GM19193 (cell line): ENCODE measurements around the gene PARP14.
A peak's percentile ranks its signal among the peaks of the same experiment; 100 is the strongest.

Source experiments
- POLR2A ChIP-seq: IDR thresholded peaks from 4 replicates; pipeline ENCODE4 v1.6.1; 2011; ENCODE audit not compliant: insufficient read depth, insufficient read length; ENCODE audit errors: extremely low read depth

PARP14 gene, protein sequence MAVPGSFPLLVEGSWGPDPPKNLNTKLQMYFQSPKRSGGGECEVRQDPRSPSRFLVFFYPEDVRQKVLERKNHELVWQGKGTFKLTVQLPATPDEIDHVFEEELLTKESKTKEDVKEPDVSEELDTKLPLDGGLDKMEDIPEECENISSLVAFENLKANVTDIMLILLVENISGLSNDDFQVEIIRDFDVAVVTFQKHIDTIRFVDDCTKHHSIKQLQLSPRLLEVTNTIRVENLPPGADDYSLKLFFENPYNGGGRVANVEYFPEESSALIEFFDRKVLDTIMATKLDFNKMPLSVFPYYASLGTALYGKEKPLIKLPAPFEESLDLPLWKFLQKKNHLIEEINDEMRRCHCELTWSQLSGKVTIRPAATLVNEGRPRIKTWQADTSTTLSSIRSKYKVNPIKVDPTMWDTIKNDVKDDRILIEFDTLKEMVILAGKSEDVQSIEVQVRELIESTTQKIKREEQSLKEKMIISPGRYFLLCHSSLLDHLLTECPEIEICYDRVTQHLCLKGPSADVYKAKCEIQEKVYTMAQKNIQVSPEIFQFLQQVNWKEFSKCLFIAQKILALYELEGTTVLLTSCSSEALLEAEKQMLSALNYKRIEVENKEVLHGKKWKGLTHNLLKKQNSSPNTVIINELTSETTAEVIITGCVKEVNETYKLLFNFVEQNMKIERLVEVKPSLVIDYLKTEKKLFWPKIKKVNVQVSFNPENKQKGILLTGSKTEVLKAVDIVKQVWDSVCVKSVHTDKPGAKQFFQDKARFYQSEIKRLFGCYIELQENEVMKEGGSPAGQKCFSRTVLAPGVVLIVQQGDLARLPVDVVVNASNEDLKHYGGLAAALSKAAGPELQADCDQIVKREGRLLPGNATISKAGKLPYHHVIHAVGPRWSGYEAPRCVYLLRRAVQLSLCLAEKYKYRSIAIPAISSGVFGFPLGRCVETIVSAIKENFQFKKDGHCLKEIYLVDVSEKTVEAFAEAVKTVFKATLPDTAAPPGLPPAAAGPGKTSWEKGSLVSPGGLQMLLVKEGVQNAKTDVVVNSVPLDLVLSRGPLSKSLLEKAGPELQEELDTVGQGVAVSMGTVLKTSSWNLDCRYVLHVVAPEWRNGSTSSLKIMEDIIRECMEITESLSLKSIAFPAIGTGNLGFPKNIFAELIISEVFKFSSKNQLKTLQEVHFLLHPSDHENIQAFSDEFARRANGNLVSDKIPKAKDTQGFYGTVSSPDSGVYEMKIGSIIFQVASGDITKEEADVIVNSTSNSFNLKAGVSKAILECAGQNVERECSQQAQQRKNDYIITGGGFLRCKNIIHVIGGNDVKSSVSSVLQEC (N-terminal part only)

DNA sequence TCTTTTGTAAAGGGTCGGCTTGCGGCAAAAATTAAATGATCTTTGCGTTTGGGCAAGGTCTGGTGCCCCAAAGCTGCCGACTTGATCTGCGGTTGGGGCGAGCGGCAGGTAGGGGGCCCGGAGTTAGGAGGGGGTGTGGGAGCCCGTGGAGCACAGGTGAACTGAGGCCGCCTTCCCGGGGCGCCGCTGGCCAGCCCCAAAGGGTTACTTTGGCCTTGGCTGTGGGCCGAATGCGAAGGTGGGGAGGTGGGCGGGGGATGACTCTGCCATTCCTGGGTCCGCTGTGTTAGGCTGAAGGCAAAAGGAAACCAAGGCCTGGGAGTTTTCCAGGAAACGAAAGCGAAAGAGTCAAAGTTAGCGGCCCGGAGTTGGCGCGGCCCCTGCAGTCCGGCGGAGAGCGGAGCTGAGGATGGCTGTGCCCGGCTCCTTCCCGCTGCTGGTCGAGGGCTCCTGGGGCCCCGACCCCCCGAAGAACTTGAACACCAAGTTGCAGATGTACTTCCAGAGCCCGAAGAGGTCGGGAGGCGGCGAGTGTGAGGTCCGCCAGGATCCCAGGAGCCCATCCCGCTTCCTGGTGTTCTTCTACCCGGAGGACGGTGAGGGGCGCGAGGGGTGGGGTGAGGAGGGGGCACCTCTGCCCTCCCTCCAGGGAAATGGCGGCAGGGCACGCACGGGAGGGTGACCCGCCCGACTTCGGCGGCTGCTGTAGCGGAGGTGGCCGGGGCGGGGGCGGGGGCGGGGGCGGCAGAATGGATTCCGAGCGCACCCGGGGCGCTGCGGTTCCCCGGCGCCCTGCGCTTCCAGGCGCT is at the start of gene PARP14:
PARP14 (plus strand) TSS at position 365 of the 809 bp plus-strand sequence; CDS start at position 410, 45 bp downstream.
- peak; percentile 91 for TF ChIP-seq POLR2A

DNA sequence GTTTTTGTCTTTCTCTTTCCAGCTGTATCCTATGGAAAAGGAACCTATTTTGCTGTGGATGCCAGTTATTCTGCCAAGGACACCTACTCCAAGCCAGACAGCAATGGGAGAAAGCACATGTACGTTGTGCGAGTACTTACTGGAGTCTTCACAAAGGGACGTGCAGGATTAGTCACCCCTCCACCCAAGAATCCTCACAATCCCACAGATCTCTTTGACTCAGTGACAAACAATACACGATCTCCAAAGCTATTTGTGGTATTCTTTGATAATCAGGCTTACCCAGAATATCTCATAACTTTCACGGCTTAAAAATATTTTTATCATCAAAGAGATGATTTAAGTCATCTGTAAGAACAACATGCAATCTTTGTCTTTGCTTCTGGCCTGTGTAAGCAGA is 44.9 kb upstream of the PARP14 start:
- no peak for TF ChIP-seq POLR2A

DNA sequence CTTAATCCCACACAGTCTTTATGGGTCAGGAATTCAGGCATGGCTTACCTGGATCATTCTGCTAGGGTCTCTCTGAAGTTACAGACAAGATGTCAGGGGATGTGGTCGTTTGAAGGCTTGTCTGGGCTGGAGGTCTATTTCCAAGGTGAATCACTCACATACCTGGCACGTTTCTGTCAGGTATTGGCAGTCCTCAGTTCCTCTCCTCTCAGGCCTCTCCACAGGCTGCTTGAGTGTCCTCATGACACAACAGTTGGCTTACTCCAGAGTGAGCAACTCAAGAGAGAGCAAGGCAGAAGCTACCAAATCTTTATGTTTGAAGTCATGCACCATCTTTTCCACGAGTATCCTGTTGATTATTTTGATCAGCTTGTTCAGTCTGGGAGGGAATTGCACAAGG is 43.9 kb upstream of the PARP14 start:
- no peak for TF ChIP-seq POLR2A

DNA sequence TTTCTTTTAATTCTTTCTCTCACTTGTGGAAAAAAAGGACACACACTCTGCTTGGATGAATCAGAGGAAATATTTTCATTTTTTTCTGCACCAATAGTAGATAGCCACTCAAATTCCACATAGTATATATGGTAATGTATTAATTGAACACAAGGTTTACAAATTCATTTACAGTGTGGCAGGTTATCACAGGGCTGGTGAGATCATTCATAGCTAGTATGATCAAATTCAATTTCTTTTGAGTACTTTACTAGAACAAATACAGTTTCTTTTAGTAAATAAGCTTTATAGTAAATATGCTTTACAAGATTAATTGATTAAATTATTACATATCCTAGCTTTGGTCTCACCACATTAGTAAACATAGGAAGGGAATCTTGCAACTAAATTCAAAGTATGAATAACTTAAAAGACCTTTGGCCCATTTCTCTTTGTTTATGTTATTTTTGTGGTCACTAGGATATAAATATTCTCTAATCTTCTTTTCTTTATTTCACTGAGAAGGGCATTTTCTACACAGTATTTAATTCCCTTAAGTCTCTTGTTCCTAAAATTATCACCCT is 40.1 kb upstream of the PARP14 start:
- TF ChIP-seq POLR2A, result no peak

DNA sequence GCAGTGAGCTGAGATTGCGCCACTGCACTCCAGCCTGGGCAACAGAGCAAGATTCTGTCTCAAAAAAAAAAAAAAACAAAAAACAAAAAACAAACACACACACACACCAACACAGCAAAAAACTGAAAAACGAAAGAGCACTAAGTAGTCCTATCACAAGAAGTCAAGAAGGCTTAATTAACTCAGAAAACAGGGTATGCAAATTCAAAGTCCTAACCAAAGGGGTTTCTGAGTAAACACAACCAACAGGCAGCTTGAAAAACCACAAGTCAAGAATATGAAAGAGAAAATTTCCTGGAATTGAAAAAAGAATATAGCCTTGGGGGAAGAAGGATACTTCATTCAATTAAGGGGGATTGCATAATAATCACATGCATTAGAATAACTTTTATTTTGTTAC is 37.7 kb upstream of the PARP14 start:
- no peak for TF ChIP-seq POLR2A

DNA sequence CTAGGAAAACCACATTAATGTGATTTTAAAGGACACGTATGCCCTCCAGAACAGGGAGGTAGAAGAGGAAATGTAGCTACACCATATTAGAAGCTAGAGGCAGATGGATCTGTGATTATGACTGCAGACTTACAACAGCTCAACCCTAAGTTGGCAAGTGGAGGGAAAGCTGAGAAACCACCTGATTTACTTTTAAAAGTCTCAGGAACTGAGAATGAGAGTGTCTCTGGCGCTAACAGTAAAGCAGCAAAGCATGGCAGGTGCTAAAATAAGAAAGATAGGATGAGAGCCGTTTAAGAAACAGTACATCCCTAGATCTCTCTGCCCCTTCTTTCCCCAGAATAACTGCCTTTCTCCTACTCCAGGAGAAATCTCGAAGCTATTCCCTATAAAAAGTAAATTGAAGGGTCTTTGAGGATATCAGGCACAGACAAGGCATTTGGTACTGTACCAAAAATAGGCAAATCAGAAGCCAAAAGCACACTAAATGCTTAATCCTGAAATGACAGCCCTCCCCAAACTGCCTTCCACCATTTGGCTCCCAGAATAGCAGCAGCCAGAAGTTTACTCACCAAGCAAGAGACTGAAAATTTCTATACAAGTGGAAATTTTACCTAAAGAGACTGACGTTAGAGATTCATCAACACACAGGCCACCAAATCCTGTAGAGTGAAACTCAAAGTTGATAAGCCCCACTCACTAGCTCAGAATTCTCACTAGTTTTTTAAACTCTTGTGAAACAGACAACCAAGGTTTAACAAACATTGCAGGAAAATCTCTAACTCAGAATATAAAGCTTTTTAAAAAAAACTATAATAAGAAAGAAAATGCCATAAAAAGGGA is 34.3 kb upstream of the PARP14 start:
- no peak for TF ChIP-seq POLR2A

DNA sequence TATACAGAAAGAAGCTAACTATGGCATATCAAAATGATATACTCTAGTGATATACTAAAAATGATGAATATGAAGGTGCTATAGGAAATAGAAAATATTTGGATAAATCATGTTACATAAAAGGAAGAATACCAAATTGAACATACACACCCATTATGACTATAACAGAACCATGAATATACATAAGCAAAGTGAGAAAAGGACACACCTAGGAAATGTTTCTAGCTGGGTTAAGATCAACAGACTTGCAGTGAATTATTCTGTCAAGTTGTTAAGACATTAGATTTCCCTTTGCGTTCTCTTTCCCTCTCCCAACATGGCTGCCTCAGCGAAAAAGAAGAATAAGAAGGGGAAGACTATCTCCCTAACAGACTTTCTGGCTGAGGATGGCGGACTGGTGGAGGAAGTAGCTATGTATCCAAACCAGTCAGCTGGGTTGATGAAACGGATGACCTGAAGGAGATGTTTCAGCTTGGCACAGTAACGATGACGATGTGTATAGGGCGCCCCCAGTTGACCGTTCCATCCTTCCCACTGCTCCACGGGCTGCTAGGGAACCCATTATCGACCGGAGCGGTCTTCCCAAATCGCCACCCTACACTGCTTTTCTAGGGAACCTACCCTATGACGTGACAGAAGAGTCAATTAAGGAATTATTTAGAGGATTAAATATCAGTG is 20.2 kb upstream of the PARP14 start:
- no peak for TF ChIP-seq POLR2A

DNA sequence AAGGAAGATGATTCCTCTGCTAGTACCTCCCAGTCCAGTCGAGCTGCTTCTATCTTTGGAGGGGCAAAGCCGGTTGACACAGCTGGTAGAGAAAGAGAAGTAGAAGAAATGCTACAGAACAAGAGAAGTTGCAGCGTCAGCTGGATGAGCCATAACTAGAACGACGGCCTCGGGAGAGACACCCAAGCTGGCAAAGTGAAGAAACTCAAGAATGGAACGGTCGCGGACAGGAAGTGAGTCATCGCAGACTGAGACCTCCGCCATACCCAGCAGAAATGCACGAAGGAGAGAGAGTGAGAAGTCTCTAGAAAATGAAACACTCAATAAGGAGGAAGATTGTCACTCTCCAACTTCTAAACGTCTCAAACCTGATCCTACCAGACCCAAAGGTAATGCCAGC is 19.0 kb upstream of the PARP14 start:
- no peak for TF ChIP-seq POLR2A

DNA sequence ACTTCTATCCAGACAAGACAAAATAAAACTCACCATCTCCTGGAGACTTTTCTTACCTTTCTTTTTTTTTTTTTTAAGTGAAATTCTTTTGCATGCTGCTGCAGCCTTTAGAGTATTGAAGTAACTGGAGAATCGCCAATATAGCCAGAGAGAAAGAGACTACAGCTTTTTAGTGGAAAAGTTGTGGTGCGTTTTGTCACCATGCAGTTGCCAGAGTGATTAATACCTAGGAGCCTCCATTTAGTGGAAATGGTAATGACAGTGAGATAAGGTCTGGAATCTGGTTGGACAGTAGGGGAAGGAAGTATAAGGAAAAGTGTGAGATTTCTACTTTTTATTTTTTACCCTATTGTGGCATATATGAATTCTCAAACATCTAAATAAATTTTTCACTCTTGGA is 18.1 kb upstream of the PARP14 start:
- no peak for TF ChIP-seq POLR2A

DNA sequence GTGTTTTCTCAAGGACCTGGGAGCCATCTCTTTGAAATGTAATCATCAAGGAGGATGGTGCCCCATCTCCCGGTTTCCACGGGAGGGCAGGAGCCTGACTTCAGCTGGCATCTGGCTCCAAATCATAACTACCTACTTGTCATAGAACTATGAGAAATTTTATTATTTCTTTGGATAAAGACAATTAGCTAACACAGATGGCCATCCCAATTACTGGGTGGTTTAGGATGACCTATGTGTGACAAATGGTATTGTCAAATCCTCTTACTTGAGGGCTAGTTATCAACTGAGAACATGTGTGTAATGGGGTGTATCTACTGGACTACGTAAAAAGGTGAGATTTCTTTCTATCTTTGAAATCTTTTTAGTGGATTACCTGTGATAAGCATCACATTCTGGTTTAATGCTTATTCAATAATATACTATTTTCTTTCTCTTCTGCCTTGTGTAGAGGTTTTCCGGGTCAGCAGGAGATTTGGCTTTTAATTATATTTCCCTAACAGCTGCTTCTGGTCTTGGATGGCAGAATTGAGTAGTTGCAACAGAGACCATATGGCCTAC is 15.3 kb upstream of the PARP14 start:
- TF ChIP-seq POLR2A, result no peak

DNA sequence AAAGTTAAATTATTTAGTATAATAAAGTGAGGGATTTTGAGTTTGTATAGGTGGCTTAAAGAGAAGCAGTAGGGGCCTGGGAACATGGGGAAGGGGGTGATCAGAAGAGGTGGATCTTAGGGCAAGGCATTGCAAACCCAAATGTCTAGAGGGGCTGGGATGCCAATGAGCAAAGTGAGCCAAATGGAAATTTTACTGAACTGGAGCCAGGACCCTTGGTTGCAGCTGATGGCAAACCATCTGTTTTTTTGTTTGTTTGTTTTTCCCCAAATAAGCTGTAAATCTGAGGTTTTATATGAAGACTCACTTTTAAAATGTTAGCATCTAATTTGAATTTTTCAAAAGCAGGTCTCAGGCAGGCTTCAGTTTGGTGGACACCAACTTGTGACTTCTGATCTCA is 14.8 kb upstream of the PARP14 start:
- TF ChIP-seq POLR2A, result no peak
